ENCODE data around the gene DNAH1.

The DNAH1 gene

DNA sequence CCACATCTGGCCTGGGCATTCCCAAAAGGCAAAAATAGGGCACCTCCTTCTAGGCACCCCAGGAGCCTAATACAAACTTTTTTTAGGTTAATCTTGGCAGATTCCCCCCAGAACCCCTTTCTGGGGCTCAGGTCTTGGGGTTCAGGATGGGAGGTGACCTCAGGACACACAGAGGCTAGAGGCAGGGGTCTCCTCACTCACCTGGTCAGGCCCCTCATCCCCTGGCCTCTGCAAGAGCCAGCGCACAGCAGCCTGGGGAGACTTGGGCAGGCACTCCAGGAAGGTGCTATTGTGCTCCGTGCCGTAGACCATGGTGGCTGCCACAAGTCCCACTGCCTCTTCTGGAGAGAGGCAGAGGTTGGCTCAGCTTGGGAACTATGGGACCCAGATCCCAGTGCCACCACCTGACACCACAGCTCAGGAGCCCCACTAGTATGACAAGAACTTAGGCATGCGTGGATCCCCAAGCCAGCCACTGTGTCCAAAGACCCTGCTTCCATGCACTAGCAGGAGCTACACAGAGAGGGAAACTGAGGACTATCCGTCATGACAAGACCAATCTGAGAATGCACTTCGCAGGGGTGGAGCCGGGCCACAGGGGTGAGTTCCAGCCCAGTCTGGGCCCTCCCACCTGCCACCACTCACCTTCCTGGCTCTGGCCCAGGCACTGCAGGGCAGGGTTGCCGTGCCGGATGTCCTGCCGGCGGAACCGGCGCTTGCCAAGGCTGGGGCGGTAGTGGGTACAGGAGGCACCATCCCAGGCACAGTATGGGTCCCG is 121.4 kb downstream of the DNAH1 start:
- DNase-seq: no peak

DNA sequence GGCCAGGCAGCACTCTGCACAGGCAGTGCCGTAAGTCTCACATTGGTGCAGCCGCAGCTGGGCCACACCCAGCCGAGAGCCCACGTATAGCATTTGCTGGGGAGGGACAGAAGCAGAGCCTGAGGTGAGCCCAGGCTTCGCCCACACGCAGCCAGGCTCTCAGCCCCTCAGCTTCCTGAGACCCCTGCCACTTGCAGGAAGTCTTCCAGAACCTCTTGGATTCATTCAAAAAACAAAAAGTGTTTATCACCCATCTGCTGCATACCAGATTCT is 121.9 kb downstream of the DNAH1 start:
- DNase-seq: no peak

GRCh38 chr3:52438579-52439425 is 122.7 kb downstream of the DNAH1 start:
- no peak for DNase-seq

GRCh38 chr3:52439426-52440248 is 123.5 kb downstream of the DNAH1 start:
- no peak for DNase-seq

GRCh38 chr3:52440249-52440551 is 124.1 kb downstream of the DNAH1 start:
- DNase-seq: no peak

DNA sequence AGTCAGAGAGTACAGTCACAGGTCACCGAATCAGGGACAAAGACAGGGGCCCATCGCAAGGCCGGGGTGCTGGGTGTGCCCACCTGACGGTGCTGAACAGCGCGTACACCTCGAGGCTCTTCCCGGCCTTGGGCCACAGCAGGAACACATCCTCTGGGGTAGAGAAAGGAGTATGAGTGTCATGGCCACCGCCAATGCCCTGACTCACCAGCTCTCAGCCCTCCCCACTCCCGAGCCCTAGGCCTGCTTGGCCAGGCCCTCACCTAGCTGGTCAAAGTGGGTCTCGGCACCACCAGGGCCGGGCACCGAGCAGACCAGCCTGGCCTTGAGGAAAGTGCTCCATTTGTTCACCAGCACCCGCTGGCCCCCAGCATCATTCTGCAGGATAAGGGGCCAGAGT is 124.6 kb downstream of the DNAH1 start:
- DNase-seq: no peak

- no peak for DNase-seq
These were observed 125.1 kb downstream of the DNAH1 start for GRCh38 chr3:52441091-52441771.

DNA sequence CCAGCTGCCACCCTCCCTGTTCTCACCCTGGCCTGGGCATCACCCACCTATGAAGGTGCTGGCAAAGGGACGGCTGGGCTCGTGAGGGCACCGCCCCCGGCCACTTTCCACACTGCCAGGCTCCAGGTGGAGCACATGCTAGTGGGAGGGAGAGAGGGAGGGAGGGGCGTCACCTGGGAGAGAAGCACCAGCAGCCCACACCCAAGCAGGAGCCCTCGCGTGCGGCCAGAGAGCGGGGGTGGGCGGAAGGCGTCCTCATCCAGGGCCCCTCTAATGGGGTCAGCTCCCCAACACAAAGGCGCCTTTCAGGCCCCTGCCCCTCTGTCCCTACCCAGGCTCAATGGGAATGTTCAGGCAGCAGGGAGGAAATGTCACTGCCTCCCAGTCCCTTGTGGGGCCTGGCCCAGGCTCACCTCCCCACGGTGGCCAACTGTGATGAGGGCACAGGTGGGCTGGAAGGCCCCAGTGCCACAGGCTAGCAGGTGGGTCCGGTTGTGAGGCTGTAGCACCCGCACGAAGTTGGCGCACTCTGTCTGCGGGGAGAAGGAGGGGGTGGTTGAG is 125.7 kb downstream of the DNAH1 start:
- DNase-seq: no peak

DNA sequence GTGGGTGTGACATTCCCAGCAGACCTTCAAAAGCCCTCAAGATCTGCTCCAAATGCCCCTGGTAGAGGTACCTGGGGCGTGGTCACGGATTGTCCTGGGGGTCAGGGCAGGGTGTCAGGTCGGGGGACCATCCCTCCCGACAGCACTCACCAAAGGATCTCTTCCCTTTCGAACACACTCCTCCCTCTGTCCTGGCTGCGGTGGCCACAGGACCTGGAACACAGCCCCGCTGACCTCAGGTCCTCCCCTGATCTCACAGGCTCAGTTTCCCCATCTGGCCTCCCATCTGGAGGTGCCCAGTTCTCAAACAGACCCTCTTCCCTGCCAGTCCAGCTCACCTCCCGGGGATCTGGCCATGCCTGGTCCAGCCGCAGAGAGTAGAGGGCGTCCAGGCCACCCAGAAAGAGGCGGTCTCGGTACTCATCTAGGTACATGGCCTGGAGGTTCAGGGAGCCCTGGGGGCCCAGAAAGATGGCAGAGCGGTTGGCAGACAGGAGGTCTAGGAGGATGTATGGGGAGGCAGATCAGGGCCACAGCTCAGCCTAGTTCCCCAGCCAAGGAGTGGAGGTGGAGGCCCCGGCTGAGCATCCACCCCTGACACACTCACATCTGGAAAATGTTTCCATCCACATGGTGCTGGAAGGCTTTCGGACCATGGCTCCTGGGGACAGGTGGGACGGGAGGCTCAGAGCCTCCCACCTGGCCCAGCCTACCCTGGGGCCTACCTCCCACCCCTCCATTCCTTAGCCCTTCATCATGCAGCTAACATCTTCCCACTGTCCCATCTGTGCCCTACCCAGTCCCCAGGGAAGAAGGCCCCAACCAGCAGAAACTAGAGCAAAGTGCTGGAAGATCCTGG is 126.5 kb downstream of the DNAH1 start:
- DNase-seq: no peak

- DNase-seq: no peak
These were observed 127.1 kb downstream of the DNAH1 start for GRCh38 chr3:52443268-52443610.

- no peak for DNase-seq
These were observed 127.9 kb downstream of the DNAH1 start for GRCh38 chr3:52443791-52444687.

GRCh38 chr3:52444860-52445793 is 129.0 kb downstream of the DNAH1 start, which contains the start of gene SEMA3G:
Gene SEMA3G, minus strand, starts transcription at chr3:52445103. Its CDS starts 76 bp downstream, at chr3:52445027.
- DNase-seq: no peak

GRCh38 chr3:52446042-52446441 is 129.9 kb downstream of the DNAH1 start:
- DNase-seq: no peak

DNA sequence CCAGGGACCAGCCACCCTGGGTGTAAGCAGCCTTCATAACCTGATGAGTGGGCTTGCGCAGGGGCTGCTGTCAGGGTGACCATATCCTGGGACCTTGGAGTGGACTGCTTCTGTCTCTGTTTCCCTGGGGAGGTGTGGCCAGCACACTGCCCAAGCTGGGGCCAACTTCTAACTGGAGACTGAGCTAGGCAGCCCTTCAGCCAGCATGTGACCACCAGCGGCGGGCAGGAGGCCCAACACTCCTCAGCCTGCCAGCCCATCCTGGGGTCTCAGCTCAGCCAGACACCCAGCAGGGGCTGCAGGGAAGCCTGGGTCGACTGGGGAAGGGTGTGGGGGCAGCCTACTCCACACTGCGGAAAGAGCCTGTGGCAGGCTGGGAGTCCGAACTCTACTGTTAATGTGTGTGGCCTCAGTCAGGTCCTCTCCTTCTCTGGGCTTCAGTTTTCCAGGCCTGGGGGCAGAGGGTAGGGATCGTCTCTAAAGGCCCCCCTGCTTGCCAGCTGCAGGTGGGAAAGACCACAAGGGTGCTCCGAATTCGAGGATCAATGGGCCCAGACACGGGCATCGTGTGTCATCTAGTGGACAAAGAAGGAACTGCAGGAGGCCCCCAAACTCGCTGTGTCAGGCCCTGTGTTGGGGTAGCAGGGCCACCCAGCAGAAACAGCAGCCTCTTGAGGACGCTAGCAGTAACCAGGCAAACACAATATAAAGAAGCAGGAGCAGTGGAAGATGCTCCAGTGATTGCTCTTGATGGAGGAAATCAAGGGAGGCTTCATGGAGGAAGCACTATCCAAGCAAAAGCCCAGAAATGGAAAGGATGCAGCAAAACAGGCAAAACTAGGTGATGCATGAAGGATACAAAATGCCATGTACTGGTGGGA is 130.8 kb downstream of the DNAH1 start:
- no peak for DNase-seq

DNA sequence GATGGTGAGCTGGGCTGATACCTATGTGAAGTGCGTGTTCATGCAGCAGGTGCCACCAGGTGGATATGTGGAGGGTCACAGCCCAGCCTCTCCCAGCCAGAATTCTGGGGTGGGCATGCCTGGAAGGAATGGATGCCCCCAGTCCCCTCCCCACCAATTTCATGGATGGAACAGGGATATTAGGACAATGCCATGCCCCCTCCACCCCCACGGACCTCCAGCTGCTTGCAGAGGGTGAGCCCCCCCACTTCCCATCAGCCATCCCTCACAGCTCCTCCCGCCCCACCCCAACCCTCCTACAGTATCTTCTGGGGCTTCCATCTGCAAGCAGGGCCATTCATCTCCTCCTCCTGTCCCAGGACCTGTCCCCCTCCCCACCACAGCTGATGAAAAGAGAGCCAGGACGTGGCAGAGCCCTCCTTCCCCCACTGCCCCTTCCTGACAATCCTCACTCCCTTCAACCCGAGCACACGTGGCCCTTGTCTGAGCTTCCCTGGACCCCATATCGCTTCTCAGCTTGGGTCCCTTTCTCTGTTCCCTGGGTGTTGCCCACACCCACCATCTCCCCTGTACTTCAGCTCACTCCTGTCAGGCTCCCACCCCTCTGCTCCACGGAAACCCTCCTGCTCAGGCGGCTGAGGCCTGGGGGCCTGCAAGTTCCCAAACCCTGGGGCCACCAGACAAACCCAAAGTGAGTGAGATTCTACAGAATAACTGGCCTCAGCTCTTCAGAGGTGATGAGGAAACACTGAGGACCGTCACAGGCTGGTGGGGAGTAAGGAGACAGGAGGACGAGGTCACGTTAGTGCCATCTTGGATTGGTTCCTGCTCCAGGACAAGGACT is 131.6 kb downstream of the DNAH1 start:
- no peak for DNase-seq
